ENCODE results near the gene MCC. TPM values are rescaled to one million over a fixed set of nuclear protein-coding genes. Genes with fewer than 3 reads are reported as not detected.
A peak's percentile ranks its signal among the peaks of the same experiment; 100 is the strongest.

MCC gene
- total RNA-seq, 1 donor from 2014 or later, result 20.6 TPM

- H3K4me3 ChIP-seq, result no peak overlapping the region
- no peaks in the 10 kb centered on the region for H3K36me3 ChIP-seq
- no peaks in the 10 kb centered on the region for H3K27me3 ChIP-seq (ENCODE audit: low read depth)
- peaks cover 30% of the 10 kb centered on the region for H3K4me1 ChIP-seq
- no peaks in the 10 kb centered on the region for H3K9me3 ChIP-seq
- peak overlapping the region; percentile 38 for H3K27ac ChIP-seq
- peak; percentile 48 for DNase-seq
- intact Hi-C loops (cut with DNase I), result no loop called here
- ATAC-seq, result peak; percentile 69 to 80
- TF ChIP-seq CTCF (IDR thresholded peaks at IDR 0.05), result no peak
These were observed 368.9 kb downstream of the MCC start for GRCh38 chr5:113119246-113119924.

- Histone ChIP-seq H3K27me3 (ENCODE audit: low read depth) (no peaks in the 10 kb centered on the region), H3K4me3 (no peak overlapping the region), H3K4me1 (peaks cover 30% of the 10 kb centered on the region), H3K36me3 (no peaks in the 10 kb centered on the region), H3K9me3 (no peaks in the 10 kb centered on the region), H3K27ac (peak overlapping the region; percentile 38)
- DNase-seq (no peak), ATAC-seq (peak; percentile 24 to 30)
- no peak for TF ChIP-seq CTCF (IDR thresholded peaks at IDR 0.05)
- intact Hi-C loops (cut with DNase I), result no loop called here
These were observed 369.5 kb downstream of the MCC start for GRCh38 chr5:113118765-113119164.

- H3K36me3 ChIP-seq, result no peaks in the 10 kb centered on the region
- no peak overlapping the region for H3K4me3 ChIP-seq
- peaks cover 30% of the 10 kb centered on the region for H3K4me1 ChIP-seq
- intact Hi-C loops (cut with DNase I), result no loop called here
- no peak for ATAC-seq
- TF ChIP-seq CTCF (IDR thresholded peaks at IDR 0.05), result no peak
- DNase-seq, result no peak
- no peak overlapping the region for H3K27ac ChIP-seq
- no peaks in the 10 kb centered on the region for H3K9me3 ChIP-seq
- H3K27me3 ChIP-seq (ENCODE audit: low read depth), result no peaks in the 10 kb centered on the region
These were observed 370.0 kb downstream of the MCC start for GRCh38 chr5:113118298-113118697.

- ATAC-seq (no peak), DNase-seq (no peak)
- no peaks in the 10 kb centered on the region for H3K27me3 ChIP-seq (ENCODE audit: low read depth)
- no peak for TF ChIP-seq CTCF (IDR thresholded peaks at IDR 0.05)
- H3K27ac ChIP-seq, result no peak overlapping the region
- no peak overlapping the region for H3K4me3 ChIP-seq
- H3K4me1 ChIP-seq, result peaks cover 30% of the 10 kb centered on the region
- H3K9me3 ChIP-seq, result no peaks in the 10 kb centered on the region
- intact Hi-C loops (cut with DNase I), result no loop called here
- no peaks in the 10 kb centered on the region for H3K36me3 ChIP-seq
These were observed 370.6 kb downstream of the MCC start for GRCh38 chr5:113117543-113118115.

GRCh38 chr5:113115956-113116355, 372.3 kb downstream of the MCC start:
- H3K4me3 ChIP-seq, result no peak overlapping the region
- TF ChIP-seq CTCF (IDR thresholded peaks at IDR 0.05), result no peak
- no peaks in the 10 kb centered on the region for H3K36me3 ChIP-seq
- H3K27ac ChIP-seq, result no peak overlapping the region
- no peak for DNase-seq
- no peak for ATAC-seq
- no peaks in the 10 kb centered on the region for H3K9me3 ChIP-seq
- intact Hi-C loops (cut with DNase I), result no loop called here
- peaks cover 30% of the 10 kb centered on the region for H3K4me1 ChIP-seq
- H3K27me3 ChIP-seq (ENCODE audit: low read depth), result no peaks in the 10 kb centered on the region
